ENCODE data around the gene SLC24A4. TPM values are rescaled to one million over a fixed set of nuclear protein-coding genes. Genes with fewer than 3 reads are reported as not detected.

The SLC24A4 gene
- total RNA-seq, 4 donors from 2014 or later, result 6.9 to 15.1 (median 8.3) TPM

DNA sequence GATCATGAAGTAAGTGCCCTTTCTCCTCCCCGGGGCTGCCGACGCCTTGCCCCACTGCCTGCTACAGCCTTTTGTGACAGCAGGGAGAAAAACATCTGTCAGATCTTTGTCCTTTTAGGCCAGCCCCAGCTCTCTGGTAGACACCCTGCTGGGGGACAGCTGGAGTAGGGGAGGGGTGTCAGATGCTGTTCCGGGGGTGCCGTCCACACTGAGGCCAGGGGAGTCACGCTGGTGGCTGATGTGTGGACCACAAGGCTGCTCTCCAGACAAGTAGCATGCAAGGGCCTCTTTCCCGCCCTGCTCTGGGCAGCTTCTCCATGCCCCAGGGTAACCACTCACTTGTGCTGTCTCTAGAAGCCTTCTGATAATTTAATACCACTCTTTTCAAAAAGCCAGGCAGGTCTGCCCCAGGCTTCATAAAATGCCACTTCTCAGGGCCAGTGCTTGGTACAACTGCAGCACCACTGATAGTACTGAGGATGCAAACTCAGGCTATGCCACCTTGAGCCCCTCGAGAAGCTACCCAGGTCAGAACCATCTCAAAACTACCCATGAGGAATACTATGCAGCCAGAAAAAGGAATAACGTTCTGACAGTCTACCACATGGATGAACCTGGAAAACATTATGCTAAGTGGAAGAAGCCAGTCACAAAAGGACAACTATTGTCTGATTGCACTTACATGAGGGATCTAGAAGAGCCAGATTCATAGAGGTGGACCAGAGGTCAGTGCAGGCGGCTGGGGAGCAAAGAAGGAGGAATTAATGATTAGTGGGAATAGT, 124.6 kb downstream of the SLC24A4 start:
- peaks cover 0 to 6% (median 0%) of the 10 kb centered on the region in 3 donors for H3K36me3 ChIP-seq
- H3K4me3 ChIP-seq, result no peak overlapping the region
- H3K9me3 ChIP-seq, result peaks cover 0 to 6% (median 0%) of the 10 kb centered on the region in 4 donors
- H3K4me1 ChIP-seq, result peaks cover 0 to 2% (median under 1%) of the 10 kb centered on the region in 4 donors
- WGBS, 2 donors, result 91 to 92% methylated on average over 10 of the region's 10 CpGs
- DNase-seq (ENCODE audit: low spot score in 2 of 2), result no peak
- TF ChIP-seq EP300 (IDR thresholded peaks at IDR 0.05) (no peak), POLR2A (IDR thresholded peaks at IDR 0.05) (no peak)
- TF ChIP-seq, protein P1, sequence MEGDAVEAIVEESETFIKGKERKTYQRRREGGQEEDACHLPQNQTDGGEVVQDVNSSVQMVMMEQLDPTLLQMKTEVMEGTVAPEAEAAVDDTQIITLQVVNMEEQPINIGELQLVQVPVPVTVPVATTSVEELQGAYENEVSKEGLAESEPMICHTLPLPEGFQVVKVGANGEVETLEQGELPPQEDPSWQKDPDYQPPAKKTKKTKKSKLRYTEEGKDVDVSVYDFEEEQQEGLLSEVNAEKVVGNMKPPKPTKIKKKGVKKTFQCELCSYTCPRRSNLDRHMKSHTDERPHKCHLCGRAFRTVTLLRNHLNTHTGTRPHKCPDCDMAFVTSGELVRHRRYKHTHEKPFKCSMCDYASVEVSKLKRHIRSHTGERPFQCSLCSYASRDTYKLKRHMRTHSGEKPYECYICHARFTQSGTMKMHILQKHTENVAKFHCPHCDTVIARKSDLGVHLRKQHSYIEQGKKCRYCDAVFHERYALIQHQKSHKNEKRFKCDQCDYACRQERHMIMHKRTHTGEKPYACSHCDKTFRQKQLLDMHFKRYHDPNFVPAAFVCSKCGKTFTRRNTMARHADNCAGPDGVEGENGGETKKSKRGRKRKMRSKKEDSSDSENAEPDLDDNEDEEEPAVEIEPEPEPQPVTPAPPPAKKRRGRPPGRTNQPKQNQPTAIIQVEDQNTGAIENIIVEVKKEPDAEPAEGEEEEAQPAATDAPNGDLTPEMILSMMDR (IDR thresholded peaks at IDR 0.05), result no peak
- no peaks in the 10 kb centered on the region for H3K27me3 ChIP-seq
- H3K27ac ChIP-seq, result no peak overlapping the region

DNA sequence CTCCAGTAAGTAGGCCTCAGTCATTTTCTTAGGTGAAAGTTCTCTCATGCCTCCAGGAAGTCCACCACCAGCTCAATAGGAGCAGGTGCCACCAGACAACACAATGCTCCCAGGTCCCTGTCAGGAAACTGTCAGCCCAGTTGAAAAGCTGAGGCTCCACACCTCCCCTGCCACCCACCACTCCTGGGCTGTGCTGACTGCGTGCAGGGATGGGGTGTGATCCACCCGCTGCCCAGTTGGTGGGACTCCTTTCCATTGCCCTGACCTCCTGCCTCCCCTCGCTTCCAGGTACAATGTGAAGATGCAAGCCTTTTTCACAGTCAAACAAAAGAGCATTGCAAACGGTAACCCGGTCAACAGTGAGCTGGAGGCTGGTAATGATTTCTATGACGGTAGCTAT, 125.8 kb downstream of the SLC24A4 start:
- WGBS, 2 donors, result 83 to 97% methylated on average over 6 of the region's 6 CpGs
- Histone ChIP-seq H3K27me3 (no peaks in the 10 kb centered on the region), H3K9me3 (peaks cover 0 to 6% (median 0%) of the 10 kb centered on the region in 4 donors), H3K4me3 (no peak overlapping the region), H3K4me1 (no peaks in the 10 kb centered on the region), H3K27ac (no peak overlapping the region), H3K36me3 (peaks cover 0 to 6% (median 0%) of the 10 kb centered on the region in 3 donors)
- no peak for TF ChIP-seq EP300 (IDR thresholded peaks at IDR 0.05)
- no peak for TF ChIP-seq POLR2A (IDR thresholded peaks at IDR 0.05)
- TF ChIP-seq, protein P1 (IDR thresholded peaks at IDR 0.05), result no peak
- no peak for DNase-seq (ENCODE audit: low spot score in 2 of 2)

DNA sequence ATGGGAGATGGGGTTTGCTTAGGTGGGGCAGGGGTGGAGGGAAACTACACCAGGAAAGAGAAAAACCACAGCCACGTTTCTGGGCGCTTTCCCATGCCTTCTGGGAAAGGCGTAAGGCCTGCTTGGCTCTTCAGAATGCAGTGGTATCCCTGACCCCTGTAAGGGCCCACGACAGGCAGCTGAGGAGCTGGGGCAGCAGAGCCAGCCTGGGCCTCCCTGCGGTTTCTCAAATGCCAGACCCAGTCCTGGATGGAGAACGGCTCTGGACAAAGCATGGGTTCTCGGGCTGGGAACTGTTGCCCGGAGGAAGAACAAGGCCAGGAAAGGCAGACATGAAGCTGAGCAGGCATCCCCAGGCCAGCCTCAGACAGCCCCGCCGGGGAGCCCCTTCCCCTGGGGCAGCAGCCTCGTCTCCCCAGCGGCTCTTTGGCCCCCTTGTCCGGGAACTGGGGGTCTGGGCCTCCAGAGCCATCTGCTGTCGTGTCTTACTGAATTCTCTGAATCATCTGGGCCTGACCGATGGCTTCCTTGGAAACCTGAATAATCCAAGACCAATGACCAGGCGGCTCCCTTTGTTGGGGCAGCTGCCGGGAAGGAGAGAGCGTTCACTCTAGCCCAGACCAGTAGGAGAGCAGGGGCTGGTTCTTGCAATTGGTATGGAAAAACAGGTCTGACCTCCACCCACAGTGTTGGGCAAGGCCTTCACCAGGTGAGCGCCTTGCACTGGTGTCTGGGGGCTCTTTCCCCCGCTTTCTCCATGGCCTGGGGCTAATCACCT, 126.6 kb downstream of the SLC24A4 start:
- DNase-seq (ENCODE audit: low spot score in 2 of 2), result no peak
- Histone ChIP-seq H3K27ac (no peak overlapping the region), H3K4me3 (no peak overlapping the region), H3K4me1 (no peaks in the 10 kb centered on the region), H3K9me3 (peaks cover 0 to 6% (median 0%) of the 10 kb centered on the region in 4 donors), H3K27me3 (no peaks in the 10 kb centered on the region), H3K36me3 (peaks cover 0 to 6% (median 0%) of the 10 kb centered on the region in 3 donors)
- TF ChIP-seq, protein P1 (IDR thresholded peaks at IDR 0.05), result no peak
- no peak for TF ChIP-seq EP300 (IDR thresholded peaks at IDR 0.05)
- no peak for TF ChIP-seq POLR2A (IDR thresholded peaks at IDR 0.05)
- 85 to 86% methylated on average over 14 to 20 of the region's 20 CpGs for WGBS, 2 donors

DNA sequence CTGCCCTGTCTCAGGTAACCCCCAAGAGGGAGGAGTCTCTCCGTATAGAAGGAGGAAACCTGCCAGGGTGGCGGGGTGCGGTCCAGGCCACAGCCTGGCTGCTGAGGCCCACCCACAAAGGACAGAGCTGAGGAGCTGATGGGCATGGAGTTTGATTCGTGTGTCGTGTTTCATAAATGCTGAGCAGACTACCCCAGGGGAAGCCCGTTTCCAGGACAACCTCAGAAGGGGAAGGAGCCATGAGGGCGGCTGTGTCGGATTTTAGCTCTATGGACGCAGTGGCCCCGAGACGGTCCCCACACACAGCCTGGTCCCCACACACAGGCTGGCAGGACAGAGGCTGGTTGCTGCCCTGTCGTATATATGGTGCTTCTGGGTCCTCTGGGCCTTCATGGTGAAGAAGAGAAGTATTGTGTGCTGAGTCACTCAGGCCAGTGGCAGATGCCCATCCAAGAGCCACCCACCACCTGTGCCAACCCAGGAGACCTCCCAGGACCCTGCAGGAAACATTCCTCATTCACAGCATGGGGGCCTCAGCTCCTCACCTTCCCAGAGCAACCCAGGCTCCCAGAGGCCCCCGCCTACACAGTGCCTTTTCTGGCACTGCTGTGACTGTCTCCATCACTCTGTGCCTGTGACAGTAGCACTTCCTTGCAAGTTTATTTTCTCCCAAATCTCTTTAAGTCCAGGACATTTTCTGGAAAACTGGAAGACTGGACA, 127.5 kb downstream of the SLC24A4 start:
- no peak for DNase-seq (ENCODE audit: low spot score in 2 of 2)
- no peak overlapping the region for H3K4me3 ChIP-seq
- H3K27me3 ChIP-seq, result no peaks in the 10 kb centered on the region
- H3K4me1 ChIP-seq, result no peaks in the 10 kb centered on the region
- H3K27ac ChIP-seq, result peak overlapping the region in 2 of 4 donors; percentile 2 to 14
- H3K9me3 ChIP-seq, result peaks cover 0 to 3% (median 0%) of the 10 kb centered on the region in 4 donors
- 76 to 85% methylated on average over 11 to 13 of the region's 13 CpGs for WGBS, 2 donors
- TF ChIP-seq, protein P1 (IDR thresholded peaks at IDR 0.05), result no peak
- TF ChIP-seq EP300 (IDR thresholded peaks at IDR 0.05) (no peak), POLR2A (IDR thresholded peaks at IDR 0.05) (no peak)
- H3K36me3 ChIP-seq, result peaks cover 0 to 12% (median 0%) of the 10 kb centered on the region in 3 donors
